BE2C (cell line): Measurements from ENCODE around the gene CHSY3.

Experiments
- DNase-seq: peaks from one replicate; pipeline ENCODE4 v3.0.0-alpha.2; 2020
- H3K27me3 ChIP-seq: fragments of 250-450 bp; sonication (Bioruptor Pico); 2 replicates; pipeline ENCODE4 v1.5.1; 2020; ENCODE audit warnings: mild to moderate bottlenecking
- H3K36me3 ChIP-seq: fragments of 250-450 bp; sonication (Bioruptor Pico); 2 replicates; pipeline ENCODE4 v1.5.1; 2020; ENCODE audit warnings: mild to moderate bottlenecking
- H3K4me1 ChIP-seq: fragments of 250-450 bp; sonication (Bioruptor Pico); 2 replicates; pipeline ENCODE4 v1.5.1; 2020
- H3K4me3 ChIP-seq: 2 replicates; pipeline ENCODE4 v1.5.1; 2011; ENCODE audit warnings: low read depth, low read length
- H3K9me3 ChIP-seq: fragments of 250-450 bp; sonication (Bioruptor Pico); 2 replicates; pipeline ENCODE4 v1.5.1; 2020
- CTCF ChIP-seq: IDR thresholded peaks from 2 replicates; pipeline ENCODE4 v1.5.1; 2012; ENCODE audit warnings: mild to moderate bottlenecking, low read depth, low read length

CHSY3 gene

GRCh38 chr5:130077007-130077406 is 172.7 kb downstream of the CHSY3 start:
- TF ChIP-seq CTCF = no peak
- H3K9me3 ChIP-seq = no peaks in the 10 kb centered on the region
- H3K4me1 ChIP-seq = no peaks in the 10 kb centered on the region
- no peaks in the 10 kb centered on the region for H3K36me3 ChIP-seq
- no peak for DNase-seq
- no peaks in the 10 kb centered on the region for H3K27me3 ChIP-seq
- H3K4me3 ChIP-seq = no peak overlapping the region

GRCh38 chr5:130078661-130079060 is 174.4 kb downstream of the CHSY3 start:
- no peaks in the 10 kb centered on the region for H3K4me1 ChIP-seq
- no peak for DNase-seq
- H3K36me3 ChIP-seq = no peaks in the 10 kb centered on the region
- H3K27me3 ChIP-seq = no peaks in the 10 kb centered on the region
- no peaks in the 10 kb centered on the region for H3K9me3 ChIP-seq
- no peak overlapping the region for H3K4me3 ChIP-seq
- no peak for TF ChIP-seq CTCF

DNA sequence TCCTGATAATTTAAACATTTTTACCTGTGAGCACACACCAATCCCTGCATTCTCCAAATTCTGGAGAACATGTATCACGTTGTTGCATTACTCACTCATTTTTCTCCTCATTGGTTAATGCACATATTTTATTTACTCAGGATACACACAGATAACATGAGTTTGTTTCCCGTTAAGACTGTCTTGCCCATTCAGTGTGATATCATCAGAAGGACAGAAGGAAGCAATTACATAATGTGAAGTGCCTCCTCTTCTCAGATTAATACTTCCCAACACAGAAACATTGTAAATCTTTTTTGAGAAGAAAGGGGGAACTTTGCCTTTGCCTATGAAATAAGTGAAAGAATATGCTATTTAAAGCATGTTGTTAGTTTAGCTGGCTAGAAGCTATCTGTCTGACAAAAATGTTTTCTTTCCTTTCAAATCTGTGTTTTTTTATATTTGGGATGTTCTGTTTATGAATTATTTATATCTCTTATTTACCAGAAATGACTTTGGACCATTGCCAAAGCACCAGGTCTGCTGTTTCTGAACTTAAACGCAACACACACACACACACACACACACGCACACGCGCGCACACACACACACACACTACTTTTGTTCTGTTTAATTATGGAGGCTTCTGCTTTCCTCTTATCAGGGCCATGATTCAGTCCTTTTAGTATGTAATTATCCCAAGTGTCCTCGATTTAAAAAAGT is 186.5 kb downstream of the CHSY3 start:
- DNase-seq = peak; percentile 38
- H3K36me3 ChIP-seq = no peaks in the 10 kb centered on the region

DNA sequence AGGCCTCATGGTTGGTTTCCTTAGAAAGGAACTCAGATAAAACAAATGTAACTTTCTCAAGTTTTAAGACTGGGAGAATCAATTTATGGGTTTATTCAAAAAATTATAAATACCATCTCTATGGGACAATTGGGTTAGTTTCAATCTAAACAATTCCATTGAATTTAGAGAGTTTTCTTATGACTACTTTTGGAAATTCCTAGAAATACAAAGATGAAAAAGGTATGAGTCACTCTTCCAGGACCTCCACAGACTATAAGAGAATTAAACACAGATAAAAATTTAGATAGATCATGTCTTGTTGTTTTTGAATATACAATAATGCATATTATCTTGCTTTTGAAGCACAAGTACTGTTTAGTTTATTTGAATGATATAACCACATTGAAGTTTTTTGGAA is 188.7 kb downstream of the CHSY3 start:
- Histone ChIP-seq H3K4me1 (peaks cover 12% of the 10 kb centered on the region), H3K4me3 (no peak overlapping the region), H3K9me3 (no peaks in the 10 kb centered on the region), H3K36me3 (no peaks in the 10 kb centered on the region), H3K27me3 (no peaks in the 10 kb centered on the region)
- TF ChIP-seq CTCF = no peak
- DNase-seq = no peak

More for the DNA sequence above, 186.5 kb downstream of the CHSY3 start:
- Histone ChIP-seq H3K9me3 (no peaks in the 10 kb centered on the region), H3K27me3 (no peaks in the 10 kb centered on the region), H3K4me3 (peak overlapping the region; percentile 3; the same call in 1 of the 2 replicates), H3K4me1 (peaks cover 12% of the 10 kb centered on the region)
- no peak for TF ChIP-seq CTCF

- no peak for TF ChIP-seq CTCF
Observed at GRCh38 chr5:130096483-130096882, 192.2 kb downstream of the CHSY3 start.

GRCh38 chr5:130099008-130099407 is 194.7 kb downstream of the CHSY3 start:
- Histone ChIP-seq H3K36me3 (no peaks in the 10 kb centered on the region), H3K9me3 (no peaks in the 10 kb centered on the region), H3K4me1 (no peaks in the 10 kb centered on the region), H3K27me3 (no peaks in the 10 kb centered on the region), H3K4me3 (no peak overlapping the region)
- no peak for DNase-seq
- no peak for TF ChIP-seq CTCF

More at GRCh38 chr5:130096483-130096882, 192.2 kb downstream of the CHSY3 start:
- Histone ChIP-seq H3K4me1 (no peaks in the 10 kb centered on the region; the same call in 1 of the 2 replicates), H3K4me3 (no peak overlapping the region), H3K36me3 (no peaks in the 10 kb centered on the region), H3K9me3 (no peaks in the 10 kb centered on the region), H3K27me3 (no peaks in the 10 kb centered on the region)
- DNase-seq = no peak
